H9 (cell line): ENCODE data around the gene LSM11. TPM values are rescaled to one million over a fixed set of nuclear protein-coding genes. Genes with fewer than 3 reads are reported as not detected.

Experiments used
- DNase-seq: peaks from one replicate; pipeline ENCODE4 v3.0.0-alpha.2; 2017
- H2AFZ ChIP-seq: one replicate; pipeline ENCODE4 v1.6.1; 2013; ENCODE audit warnings: mild to moderate bottlenecking, low read length, control low read depth, moderate library complexity
- H2AK5ac ChIP-seq: 2 replicates; pipeline ENCODE4 v1.6.1; 2013; ENCODE audit warnings: low read length, control low read depth, mixed read lengths; ENCODE audit not compliant: insufficient read length
- H2BK120ac ChIP-seq: one replicate; pipeline ENCODE4 v1.6.1; 2013; ENCODE audit warnings: low read depth, mild to moderate bottlenecking, low read length, control low read depth, inconsistent platforms; ENCODE audit not compliant: poor library complexity, severe bottlenecking
- H2BK12ac ChIP-seq: 2 replicates; pipeline ENCODE4 v1.6.1; 2013; ENCODE audit warnings: low read length, control low read depth, mixed read lengths, low read depth; ENCODE audit not compliant: insufficient read length
- H2BK15ac ChIP-seq: 2 replicates; pipeline ENCODE4 v1.6.1; 2013; ENCODE audit warnings: low read depth, low read length, control low read depth
- H2BK20ac ChIP-seq: one replicate; pipeline ENCODE4 v1.6.1; 2013; ENCODE audit warnings: low read depth, mild to moderate bottlenecking, low read length, control low read depth, inconsistent platforms; ENCODE audit not compliant: poor library complexity, severe bottlenecking
- H2BK5ac ChIP-seq: 2 replicates; pipeline ENCODE4 v1.6.1; 2013; ENCODE audit warnings: low read length, control low read depth, mixed read lengths; ENCODE audit not compliant: insufficient read length
- H3K14ac ChIP-seq: 2 replicates; pipeline ENCODE4 v1.6.1; 2013; ENCODE audit warnings: low read length, control low read depth; ENCODE audit not compliant: insufficient read depth
- H3K18ac ChIP-seq: 2 replicates; pipeline ENCODE4 v1.6.1; 2013; ENCODE audit warnings: low read depth, mild to moderate bottlenecking, mixed read lengths, low read length, control low read depth; ENCODE audit not compliant: insufficient read length
- H3K23ac ChIP-seq: 2 replicates; pipeline ENCODE4 v1.6.1; 2013; ENCODE audit warnings: low read length, control low read depth, mixed read lengths, low read depth; ENCODE audit not compliant: insufficient read length
- H3K23me2 ChIP-seq: 2 replicates; pipeline ENCODE4 v1.6.1; 2013; ENCODE audit warnings: low read depth, mild to moderate bottlenecking, mixed read lengths, low read length, control low read depth; ENCODE audit not compliant: insufficient read length, poor library complexity, severe bottlenecking
- H3K27ac ChIP-seq: 2 replicates; pipeline ENCODE4 v1.5.1; 2013; ENCODE audit warnings: low read length, control low read depth, mixed read lengths, low read depth; ENCODE audit not compliant: insufficient read length
- H3K27me3 ChIP-seq: 2 replicates; pipeline ENCODE4 v1.6.1; 2013; ENCODE audit warnings: low read length, control low read depth, inconsistent platforms; ENCODE audit not compliant: insufficient read depth
- H3K4ac ChIP-seq: 2 replicates; pipeline ENCODE4 v1.6.1; 2013; ENCODE audit warnings: low read depth, mild to moderate bottlenecking, control low read depth, inconsistent platforms, low read length, moderate library complexity
- H3K4me1 ChIP-seq: 2 replicates; pipeline ENCODE4 v1.6.1; 2013; ENCODE audit warnings: low read length, control low read depth, inconsistent platforms; ENCODE audit not compliant: insufficient read depth
- H3K4me2 ChIP-seq: 2 replicates; pipeline ENCODE4 v1.6.1; 2013; ENCODE audit warnings: low read length, control low read depth, mixed read lengths; ENCODE audit not compliant: insufficient read length, insufficient read depth
- H3K56ac ChIP-seq: 2 replicates; pipeline ENCODE4 v1.6.1; 2013; ENCODE audit warnings: low read depth, mild to moderate bottlenecking, mixed read lengths, low read length, control low read depth; ENCODE audit not compliant: insufficient read length
- H3K79me1 ChIP-seq: 2 replicates; pipeline ENCODE4 v1.6.1; 2013; ENCODE audit warnings: low read depth, mild to moderate bottlenecking, moderate library complexity, low read length, control low read depth, inconsistent platforms; ENCODE audit not compliant: insufficient read depth, poor library complexity, severe bottlenecking
- H3K79me2 ChIP-seq: 2 replicates; pipeline ENCODE4 v1.6.1; 2013; ENCODE audit warnings: low read length, control low read depth, inconsistent platforms; ENCODE audit not compliant: insufficient read depth
- H3K9ac ChIP-seq: 2 replicates; pipeline ENCODE4 v1.6.1; 2013; ENCODE audit warnings: low read length, control low read depth, mixed read lengths; ENCODE audit not compliant: insufficient read length; ENCODE audit errors: extremely low read depth
- H3K9me3 ChIP-seq: one replicate; pipeline ENCODE4 v1.6.1; 2013; ENCODE audit warnings: low read depth, low read length, inconsistent platforms; ENCODE audit not compliant: control insufficient read depth
- H3T11ph ChIP-seq: one replicate; pipeline ENCODE4 v1.6.1; 2013; ENCODE audit warnings: mild to moderate bottlenecking, low read length, control low read depth, inconsistent platforms
- H4K20me1 ChIP-seq: one replicate; pipeline ENCODE4 v1.6.1; 2013; ENCODE audit not compliant: control insufficient read depth, insufficient read length, insufficient read depth
- H4K5ac ChIP-seq: 2 replicates; pipeline ENCODE4 v1.6.1; 2013; ENCODE audit warnings: low read depth, mild to moderate bottlenecking, mixed read lengths, low read length, control low read depth; ENCODE audit not compliant: insufficient read length
- H4K8ac ChIP-seq: replicated peaks from 2 replicates; pipeline ENCODE4 v1.6.1; 2013; ENCODE audit warnings: low read length, control low read depth, mixed read lengths, low read depth; ENCODE audit not compliant: insufficient read length
- H4K91ac ChIP-seq: 2 replicates; pipeline ENCODE4 v1.6.1; 2013; ENCODE audit warnings: low read depth, mild to moderate bottlenecking, moderate library complexity, mixed read lengths, low read length, control low read depth; ENCODE audit not compliant: insufficient read length
- H3K27ac Mint-ChIP-seq, 3 experiments: 2 replicates in 2 of 3; 3 replicates in 1 of 3; pipeline ENCODE4 v1.8.0; 2020 to 2021; ENCODE audit warnings: mixed read lengths in 3 of 3, mild to moderate bottlenecking in 1 of 3, moderate library complexity in 1 of 3
- H3K27me3 Mint-ChIP-seq: 2 replicates; pipeline ENCODE4 v1.8.0; 2021; ENCODE audit warnings: low read depth, mild to moderate bottlenecking, moderate library complexity, mixed read lengths
- H3K36me3 Mint-ChIP-seq, 3 experiments: 2 replicates in 2 of 3; 3 replicates in 1 of 3; pipeline ENCODE4 v1.8.0; 2020 to 2021; ENCODE audit warnings: low read depth in 3 of 3, mixed read lengths in 3 of 3; ENCODE audit not compliant: insufficient read depth in 1 of 3
- H3K4me1 Mint-ChIP-seq, 2 experiments: 2 replicates each; pipeline ENCODE4 v1.8.0; 2020; ENCODE audit warnings: mixed read lengths in 2 of 2
- H3K4me3 Mint-ChIP-seq, 2 experiments: 2 replicates in 1 of 2; 3 replicates in 1 of 2; pipeline ENCODE4 v1.8.0; 2020 to 2021; ENCODE audit warnings: mild to moderate bottlenecking in 2 of 2, mixed read lengths in 2 of 2, moderate library complexity in 1 of 2
- H3K9me3 Mint-ChIP-seq, 2 experiments: 2 replicates in 1 of 2; 3 replicates in 1 of 2; pipeline ENCODE4 v1.8.0; 2020; ENCODE audit warnings: mild to moderate bottlenecking in 2 of 2, mixed read lengths in 2 of 2, moderate library complexity in 1 of 2
- CTCF ChIP-seq: fragments of 200-600 bp; sonication (generic); conservative IDR thresholded peaks from 3 replicates; pipeline ENCODE4 v1.8.0; 2021; ENCODE audit warnings: antibody characterized with exemption, mild to moderate bottlenecking
- WGBS: extraction: QIAGEN DNeasy Blood & Tissue Kit; methylation state at CpG from one replicate; pipeline ENCODE4 v1.1.7; 2013; ENCODE audit warnings: missing lambda C conversion rate, low lambda C conversion rate, mixed read lengths; ENCODE audit not compliant: insufficient read length; ENCODE audit errors: extremely low coverage; 5-methylcytosine and 5-hydroxymethylcytosine counted together
- total RNA-seq: library from RNA; stranded (reverse); gene quantifications from 2 replicates; pipeline ENCODE4 v1.2.1, GENCODE V29; 2021

LSM11 gene
- total RNA-seq, 1 experiment from 2014 or later = 4.7 TPM

GRCh38 chr5:157713830-157714595 lies 29.5 kb upstream of the LSM11 start:
- Histone ChIP-seq H3K79me1 (no peaks in the 10 kb centered on the region), H4K8ac (no peak overlapping the region), H2BK120ac (no peak overlapping the region), H3K23me2 (no peaks in the 10 kb centered on the region), H3K56ac (no peak overlapping the region), H3K4ac (no peak overlapping the region), H3K18ac (no peak overlapping the region), H3K4me1 (no peaks in the 10 kb centered on the region; the same call in 1 of the 2 replicates), H2BK5ac (no peak overlapping the region), H3K14ac (no peak overlapping the region), H3K9me3 (no peaks in the 10 kb centered on the region), H3T11ph (no peak overlapping the region), H3K9ac (no peak overlapping the region), H3K79me2 (no peaks in the 10 kb centered on the region), H2BK20ac (no peak overlapping the region), H3K23ac (no peak overlapping the region), H3K27ac (no peak overlapping the region), H2AFZ (no peak overlapping the region), H4K91ac (no peak overlapping the region), H3K4me2 (no peak overlapping the region), H4K20me1 (no peaks in the 10 kb centered on the region), H3K27me3 (no peaks in the 10 kb centered on the region), H2AK5ac (no peak overlapping the region), H2BK15ac (no peak overlapping the region), H4K5ac (no peak overlapping the region), H2BK12ac (no peak overlapping the region)
- Mint-ChIP-seq H3K9me3 (no peaks in the 10 kb centered on the region; a peak in 1 of 5 replicates), H3K27ac (no peak overlapping the region), H3K36me3 (no peaks in the 10 kb centered on the region), H3K4me3 (no peak overlapping the region), H3K27me3 (no peaks in the 10 kb centered on the region), H3K4me1 (peaks cover 0 to 3% of the 10 kb centered on the region in 2 experiments; a peak in 2 of 4 replicates)
- no CpG with 5 or more reads among the region's 4 CpGs for WGBS
- TF ChIP-seq CTCF = no peak
- DNase-seq = no peak
